Mucosa of gallbladder (tissue), 1 donor: ENCODE measurements around the gene HES5. TPM values are rescaled to one million over a fixed set of nuclear protein-coding genes. Genes with fewer than 3 reads are reported as not detected.

Source experiments
- DNase-seq: peaks from one replicate; pipeline ENCODE4 v3.0.0-alpha.2; 2020; ENCODE audit warnings: low spot score
- total RNA-seq: library from RNA; stranded (reverse); gene quantifications from one replicate; pipeline ENCODE4 v1.2.1, GENCODE V29; 2021
- donor health status: DM: no; HTN: no; CAD: no.

Gene HES5
- total RNA-seq, 1 donor from 2014 or later = 0.20 TPM

DNA sequence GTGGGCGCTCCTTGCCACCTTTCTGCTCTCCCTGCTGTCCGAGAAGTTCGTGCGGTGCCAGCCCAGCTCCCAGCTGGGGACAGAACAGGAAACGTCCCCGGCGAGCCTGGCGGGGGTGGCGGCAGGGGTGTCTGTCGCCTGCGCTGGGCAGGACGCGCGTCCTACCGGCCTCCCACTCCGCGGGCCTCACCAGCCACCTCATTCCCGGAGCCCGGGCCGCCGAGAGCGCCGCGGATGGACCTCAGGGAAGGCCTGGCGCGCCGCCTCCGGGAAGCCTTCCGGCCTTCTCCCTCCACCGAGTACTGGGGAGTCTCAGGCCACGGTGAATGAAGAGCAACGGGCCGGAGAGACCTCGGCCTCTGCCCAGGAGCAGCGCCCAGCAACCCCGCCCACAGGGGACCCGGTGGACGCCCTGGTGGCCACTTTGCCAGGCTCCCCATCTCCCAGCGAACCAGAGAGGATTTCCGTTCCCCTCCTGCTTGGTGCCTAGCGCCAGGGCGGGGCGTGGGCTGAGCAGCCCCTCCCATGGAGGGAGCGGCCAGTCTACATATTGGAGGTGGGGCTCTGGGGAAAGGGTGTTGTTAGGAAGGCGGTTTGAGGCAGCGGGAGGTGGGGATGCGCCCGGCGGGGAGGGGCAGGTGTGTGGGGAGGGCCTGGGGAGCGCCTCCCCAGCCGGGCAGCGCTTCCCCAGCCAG lies 16.6 kb upstream of the HES5 start:
- peak; percentile 90 for DNase-seq

DNA sequence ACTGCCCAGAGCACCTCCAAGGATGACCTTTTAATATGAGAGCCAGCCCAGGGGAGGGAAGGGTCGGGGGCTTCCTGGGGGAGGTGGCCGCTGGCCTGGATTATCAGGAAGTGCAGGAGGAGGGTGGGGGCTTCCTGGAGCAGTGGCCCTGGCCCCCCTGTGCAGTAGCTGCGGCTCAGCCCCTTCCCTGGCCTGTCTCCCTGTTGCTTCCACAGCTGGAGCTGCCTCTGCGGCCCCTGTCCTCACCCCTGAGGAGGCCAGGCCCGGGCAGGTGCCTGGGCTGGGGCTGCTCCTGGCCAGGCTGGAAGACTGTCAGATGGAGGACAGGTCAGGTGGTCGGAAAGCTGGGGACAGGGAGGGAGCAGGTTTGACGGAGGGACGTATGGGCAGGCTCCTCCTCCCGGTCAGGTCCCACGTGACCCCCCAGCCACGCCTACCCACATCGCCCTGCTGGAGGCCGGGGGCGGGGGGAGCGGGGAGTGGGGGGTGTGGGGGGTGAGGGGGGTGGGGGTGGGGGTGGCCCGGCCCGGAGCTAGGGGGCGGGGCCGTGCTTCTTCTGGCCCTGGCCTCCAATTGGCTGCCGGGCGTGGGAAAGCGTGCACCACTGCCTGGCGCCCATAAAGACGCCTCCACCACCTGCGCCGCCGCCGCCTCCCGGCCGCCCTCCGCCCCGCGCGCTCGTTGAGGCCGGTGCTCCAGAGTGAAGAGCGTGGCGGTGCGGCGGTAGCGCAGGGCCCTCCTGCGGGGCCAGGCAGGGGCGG lies 15.9 kb upstream of the HES5 start:
- peak; percentile 92 for DNase-seq

DNA sequence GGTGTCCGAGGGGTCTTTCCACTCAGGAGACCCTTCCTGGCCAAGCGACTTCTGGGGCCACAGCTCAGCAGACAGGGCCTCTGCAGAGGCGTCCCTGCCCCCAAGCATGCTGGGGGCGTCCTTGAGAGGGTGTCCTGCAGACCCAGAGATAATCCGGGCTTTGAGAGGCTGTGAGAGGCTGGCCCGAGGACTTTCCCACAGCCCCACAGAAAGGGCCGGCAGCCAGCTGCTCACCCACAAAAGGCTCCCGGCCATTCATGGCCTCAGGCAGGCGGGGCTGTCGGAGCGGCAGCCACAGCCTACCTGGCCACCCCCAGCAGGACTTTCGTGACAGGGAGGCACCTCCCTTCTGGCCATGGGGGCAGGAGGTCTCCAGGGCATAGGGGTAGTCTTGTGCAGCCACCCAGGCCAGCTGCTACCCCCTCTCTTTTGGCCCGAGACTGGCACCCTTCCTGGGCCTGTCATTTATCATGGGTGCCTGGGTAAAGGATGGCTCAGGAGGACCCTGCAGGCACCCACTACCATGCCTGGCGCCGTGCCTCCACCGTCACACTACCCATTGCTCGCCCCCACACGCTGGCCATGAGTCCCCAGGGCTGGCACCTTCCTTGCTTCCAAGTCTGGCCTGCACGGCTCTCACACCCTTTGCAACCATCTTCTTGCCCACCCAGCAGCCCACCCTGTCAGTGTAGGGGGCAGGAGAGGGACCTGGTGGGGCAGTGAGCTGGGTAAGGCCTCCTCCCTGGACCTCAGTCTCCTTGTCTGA lies 15.0 kb upstream of the HES5 start:
- no peak for DNase-seq

DNA sequence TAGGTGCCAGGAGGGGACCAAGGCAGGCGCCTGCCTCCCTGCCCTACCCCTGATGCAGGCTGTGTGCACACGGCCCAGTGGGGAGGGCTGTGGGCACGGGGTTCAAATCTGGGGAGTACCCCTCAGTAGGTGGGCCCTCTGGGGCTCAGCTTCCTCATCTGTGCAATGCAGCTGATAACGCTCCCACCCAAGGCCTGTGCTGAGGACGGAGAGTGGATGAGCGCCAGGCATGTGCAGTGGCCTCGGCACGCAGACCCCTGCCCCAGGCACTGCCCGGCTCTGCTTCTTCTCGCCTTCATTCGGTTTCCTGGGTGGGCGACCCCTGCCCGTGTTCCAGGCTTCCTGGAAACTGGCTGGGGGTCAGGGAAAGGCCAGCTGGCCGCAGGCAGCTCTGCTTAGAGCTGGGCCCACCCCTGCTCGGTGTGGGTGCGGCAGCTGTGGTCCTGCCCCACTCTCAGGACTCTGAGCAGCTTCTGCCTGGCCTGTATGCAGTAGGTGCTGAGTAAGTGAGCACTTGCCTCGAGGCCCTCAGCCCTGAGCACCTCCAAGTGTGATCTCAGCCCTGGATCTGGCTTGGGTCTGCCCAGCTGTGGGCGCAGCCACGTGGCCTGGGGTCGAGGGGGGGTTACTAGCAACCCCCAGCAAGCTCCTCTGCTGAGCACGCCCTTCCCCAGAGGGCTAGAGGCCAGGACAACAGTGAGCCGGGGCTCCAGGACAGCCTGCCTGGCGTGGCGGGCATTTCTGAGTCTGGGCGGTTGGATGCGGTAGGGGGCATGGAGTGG lies 14.2 kb upstream of the HES5 start:
- DNase-seq = no peak

DNA sequence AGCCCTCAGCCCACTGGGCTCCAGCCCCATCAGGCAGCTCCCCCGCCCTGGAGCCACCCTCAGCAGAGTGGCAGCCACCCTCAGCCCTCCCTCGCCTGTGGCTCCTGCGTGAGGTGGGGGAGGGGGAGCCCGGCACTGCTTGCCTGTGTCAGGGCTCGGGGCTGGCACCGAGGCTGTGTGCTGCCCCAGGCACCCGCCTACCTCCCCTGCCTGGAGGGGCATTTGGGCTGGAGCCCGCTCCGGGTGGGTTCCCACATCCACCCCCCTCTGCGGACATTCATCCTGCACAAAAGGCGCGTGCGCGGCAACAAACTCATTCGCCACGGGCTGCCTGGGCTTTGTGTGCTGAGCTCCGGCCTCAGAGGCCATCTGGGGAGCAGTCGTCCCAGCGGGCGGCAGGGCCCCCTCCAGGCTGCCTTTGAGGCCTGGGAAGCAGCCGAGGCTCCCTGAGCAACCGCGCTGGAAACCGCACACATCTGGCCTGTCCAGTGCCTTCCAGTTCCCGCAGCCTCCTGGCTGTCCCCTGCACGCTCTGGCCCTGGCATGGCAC lies 13.6 kb upstream of the HES5 start:
- DNase-seq = no peak

DNA sequence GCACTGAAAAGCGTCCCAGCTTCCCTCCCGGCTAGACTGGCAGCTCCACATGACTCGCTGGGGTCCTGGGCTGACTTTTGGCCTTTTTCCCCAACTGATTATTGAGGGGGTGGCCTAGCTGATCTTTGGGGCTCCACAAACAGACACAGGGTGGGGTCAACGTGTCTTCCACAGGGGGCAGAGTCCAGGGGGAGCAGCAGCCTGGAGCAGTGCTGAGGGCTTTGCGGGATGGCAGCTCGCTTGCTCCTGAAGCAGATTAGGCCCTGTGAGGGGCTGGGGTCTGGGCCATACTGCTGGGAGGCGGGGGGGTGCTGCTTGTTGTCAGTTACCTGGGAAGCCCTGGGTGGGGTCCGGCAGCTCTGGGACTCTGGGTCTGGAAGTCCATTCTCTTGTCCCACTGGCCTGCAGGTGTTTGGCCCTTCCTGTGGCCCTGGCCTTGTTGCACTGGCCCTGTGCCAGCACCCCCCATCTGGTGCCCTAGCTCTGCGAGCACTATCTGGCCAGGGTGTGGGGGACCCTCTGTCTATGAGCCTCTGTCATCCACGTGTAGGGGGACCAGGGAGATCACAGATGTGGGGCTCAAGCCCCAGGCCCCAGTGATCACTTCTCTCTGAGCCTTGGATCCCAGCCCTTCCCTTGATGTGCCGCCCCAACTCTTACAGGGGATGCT lies 12.3 kb upstream of the HES5 start:
- no peak for DNase-seq

DNA sequence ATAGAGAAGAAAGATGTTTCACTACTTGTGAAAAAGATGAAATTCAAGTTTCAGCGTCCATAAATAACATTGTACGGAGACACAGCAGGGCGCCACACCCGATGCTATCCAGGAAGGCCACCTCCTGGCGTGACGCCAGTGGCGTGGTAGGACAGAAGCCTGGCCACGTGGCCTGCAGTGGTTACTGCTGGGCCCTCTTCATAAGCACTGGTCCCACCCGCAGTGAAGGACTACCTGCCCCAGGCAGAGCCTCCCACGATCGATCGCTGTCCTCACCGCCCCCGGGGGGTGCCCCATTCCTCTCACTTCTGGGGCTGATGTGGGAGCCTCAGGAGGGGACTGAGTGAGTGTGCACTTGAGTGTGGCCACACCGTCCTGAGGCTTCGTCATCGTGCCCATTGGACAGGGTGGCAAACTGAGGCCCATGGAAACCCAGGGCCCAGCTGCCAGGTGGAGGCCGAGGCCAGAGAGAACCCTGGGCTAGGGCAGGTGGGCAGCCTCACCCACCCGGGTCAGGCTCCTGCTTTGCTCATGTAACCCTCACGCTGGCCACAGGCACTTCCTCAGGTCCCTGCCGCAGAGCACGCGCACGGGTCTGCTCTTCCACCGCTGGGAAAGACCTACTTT lies 11.7 kb upstream of the HES5 start:
- DNase-seq = peak; percentile 77

DNA sequence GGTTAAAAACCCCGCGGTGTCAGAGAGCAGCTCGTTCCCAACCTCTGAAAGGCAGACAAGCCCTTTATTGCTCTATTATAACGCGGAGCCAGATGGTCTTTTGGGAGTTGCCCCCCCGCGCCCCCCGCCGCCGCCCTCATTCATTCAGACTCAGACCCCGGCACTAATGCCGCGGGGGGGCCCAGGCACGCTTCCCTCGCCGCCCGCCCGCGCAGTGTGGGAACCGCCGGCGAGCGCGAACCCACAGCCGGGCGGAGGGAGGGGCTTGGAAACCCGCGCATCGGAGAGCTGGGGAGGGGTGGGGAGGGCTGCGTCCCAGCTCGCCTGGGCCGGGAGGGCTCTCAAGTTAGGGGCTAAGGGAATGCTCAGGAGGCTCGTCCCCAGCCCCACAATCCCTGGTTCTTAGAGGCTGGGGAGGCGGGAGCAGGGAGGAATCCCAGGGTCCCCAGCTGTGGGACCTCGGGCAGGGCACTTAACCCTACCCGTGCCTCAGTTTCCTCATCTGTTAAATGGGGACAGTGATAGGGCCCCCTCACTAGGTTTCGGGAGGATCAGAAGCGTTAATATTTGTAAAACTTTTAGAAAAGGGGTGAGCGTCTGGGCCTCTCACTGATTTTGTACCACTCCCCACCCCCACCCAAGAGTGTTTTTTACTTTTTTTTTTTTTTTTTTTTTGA lies 10.9 kb upstream of the HES5 start:
- no peak for DNase-seq

DNA sequence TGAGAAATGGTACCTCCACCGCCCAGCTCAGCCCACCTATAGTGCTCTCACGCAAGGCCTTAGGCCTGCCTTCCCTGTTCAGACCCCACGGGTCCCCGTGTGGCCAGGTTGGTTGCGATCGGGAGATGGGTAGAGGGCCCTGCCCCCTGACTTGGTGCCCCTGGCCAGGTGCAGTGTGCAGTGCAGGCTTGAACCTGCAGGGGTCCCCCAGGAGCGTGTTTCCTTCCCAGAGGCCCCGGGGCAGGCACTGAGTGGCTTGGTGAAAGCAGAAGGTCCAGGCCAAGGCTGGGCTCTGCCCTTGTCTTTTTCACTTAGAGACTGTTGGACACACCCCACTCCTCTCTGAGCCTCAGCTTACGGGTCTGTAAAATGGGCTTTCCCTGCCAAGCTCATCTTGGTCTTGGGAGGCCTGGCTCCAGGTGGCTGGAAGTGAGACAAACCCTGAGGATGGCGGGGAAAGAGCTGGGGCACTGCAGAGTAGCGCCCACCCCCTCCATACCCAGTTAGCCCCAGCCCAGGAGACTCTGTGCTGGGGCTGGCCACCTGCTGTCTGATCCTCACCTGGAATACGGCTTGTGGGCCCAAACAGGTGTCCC lies 9.3 kb upstream of the HES5 start:
- no peak for DNase-seq

DNA sequence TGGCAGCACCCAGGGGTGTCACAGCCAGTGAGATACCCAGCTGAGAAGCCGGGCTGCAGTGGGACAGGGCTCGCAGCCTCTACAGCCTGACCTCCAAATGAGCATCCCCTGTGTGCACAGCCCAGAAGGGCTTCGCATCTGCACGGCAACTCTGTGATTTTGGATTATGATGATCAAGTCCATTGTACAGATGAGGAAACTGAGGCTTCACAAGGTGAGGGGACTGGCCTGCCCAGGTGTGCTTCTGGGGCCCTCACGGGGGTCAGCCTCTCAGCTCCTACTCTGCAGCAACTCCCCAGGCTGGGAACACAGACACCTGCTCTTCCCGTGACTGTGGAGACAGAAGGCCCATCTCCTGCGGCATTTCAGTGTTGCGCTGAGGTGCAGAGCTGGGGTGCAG lies 8.8 kb upstream of the HES5 start:
- no peak for DNase-seq

DNA sequence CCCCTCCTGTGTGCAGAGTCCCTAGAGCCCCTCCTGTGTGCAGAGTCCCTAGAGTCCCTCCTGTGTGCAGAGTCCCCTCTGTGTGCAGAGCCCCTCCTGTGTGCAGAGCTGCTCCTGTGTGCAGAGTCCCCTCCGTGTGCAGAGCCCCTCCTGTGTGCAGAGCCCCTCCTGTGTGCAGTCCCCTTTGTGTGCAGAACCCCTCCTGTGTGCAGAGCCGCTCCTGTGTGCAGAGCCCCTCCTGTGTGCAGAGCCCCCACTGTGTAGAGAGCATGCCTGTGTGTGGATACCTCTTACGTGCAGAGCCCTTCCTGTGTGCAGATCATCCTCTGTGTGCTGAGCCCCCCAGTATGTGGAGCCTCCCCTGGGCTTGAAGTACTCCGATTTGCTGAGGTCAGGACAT lies 8.3 kb upstream of the HES5 start:
- no peak for DNase-seq

DNA sequence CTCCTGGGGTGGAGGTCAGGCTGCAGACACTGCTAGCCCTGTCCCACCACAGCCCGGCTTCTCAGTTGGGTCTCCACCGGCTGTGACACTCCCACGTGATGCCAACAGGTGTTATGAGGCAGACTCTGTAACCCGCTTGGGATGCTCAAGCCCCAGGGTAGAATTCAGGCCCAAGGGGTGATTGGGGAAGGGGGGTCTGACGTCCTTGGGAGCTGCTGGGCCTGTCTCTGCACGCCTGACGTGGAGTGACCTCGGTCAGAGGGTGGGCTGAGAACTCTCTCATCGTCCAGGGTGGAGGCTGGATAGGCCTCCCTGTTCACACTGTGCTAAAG lies 7.7 kb upstream of the HES5 start:
- no peak for DNase-seq

DNA sequence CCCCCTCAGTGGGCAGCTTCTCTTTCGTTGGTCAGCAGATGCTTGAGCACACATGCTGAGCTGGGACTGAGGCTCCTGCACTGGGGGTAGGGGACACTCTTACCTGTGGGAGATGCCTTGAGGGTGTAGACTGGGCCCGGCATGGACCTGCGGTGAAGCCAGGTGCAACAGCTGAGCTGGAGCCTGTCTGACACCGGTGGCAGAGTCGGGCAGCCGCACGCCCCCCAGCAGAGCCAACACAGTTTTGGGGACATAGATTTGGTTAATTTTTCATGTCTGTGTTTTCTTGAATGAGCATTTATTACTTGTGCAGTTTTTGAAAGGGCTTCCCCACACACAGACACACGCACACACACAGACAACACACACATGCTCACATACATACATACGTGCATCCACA lies 5.9 kb upstream of the HES5 start:
- no peak for DNase-seq

DNA sequence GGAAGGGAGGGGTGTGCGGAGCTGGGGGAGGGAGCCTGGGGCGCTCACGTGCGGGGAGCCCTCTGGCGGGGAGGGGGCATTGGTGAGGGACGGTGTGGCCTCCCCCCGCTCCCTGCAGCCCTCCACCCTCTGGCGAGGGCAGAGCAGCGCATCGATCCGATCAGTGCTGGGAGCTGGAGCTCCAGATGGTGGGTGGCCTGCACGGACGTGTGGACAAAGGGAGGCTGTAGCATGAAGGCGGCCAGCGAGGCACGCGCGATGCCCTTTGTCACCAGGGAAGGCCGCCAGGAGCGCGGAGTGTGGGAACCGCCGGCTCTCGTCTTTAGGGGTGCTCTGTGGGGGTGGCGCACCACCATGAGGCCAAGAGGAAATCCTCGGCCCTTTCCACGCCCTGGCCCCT lies 5.4 kb upstream of the HES5 start:
- no peak for DNase-seq

DNA sequence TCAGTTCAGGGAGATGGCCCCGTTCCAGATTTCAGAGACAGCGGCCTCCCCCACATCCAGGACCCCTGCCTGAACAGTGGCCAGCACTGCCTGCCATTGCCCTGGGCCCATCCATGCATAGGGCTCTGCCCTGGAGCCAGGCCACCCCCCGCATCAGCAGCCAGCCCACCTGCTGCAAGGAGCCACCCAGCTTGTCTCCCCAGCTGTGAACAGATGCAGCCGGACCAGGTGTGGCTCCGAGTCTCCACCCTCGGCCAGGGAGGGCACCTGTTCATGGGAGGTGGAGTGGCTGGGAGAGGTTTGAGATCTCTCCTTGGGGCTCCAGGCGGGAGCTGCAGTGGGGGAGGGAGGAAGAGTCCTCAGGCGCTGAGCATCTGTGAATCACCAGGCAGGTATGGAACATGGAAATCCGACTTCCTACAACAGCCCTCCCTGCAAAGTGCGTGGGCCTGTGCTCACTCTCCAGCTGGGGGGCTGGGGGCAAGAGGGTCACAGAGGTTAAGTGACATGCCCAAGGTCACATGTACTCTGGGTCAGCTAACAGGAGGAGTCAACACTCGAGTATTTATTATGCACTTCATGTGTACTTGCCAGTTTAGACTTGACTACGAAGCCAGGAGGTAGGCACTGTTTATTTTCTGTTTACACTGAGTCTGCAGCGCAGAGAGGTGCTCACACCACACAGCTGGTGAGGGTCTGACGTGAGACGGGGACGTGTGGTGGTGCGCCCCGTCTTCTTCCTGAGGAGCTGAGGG lies 4.8 kb upstream of the HES5 start:
- no peak for DNase-seq

DNA sequence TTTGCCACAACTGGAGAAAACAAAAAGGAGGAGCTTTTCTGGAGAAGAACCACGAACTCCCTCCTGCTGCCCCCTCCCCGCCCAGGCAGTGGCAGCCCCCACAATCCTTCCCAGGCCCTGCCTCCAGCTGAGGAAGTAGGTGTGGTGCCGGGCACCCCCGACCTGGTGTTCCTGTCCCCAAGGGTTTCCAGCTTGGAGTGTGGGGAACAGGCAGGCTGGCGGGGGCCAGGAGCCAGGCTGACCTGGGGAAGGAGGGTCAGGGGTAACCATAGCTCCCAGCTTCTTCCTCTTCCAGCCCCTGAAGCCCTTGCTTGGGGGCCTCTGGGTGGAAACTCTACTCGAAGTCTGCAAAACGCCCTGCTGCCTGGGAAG lies 4.2 kb upstream of the HES5 start:
- no peak for DNase-seq

DNA sequence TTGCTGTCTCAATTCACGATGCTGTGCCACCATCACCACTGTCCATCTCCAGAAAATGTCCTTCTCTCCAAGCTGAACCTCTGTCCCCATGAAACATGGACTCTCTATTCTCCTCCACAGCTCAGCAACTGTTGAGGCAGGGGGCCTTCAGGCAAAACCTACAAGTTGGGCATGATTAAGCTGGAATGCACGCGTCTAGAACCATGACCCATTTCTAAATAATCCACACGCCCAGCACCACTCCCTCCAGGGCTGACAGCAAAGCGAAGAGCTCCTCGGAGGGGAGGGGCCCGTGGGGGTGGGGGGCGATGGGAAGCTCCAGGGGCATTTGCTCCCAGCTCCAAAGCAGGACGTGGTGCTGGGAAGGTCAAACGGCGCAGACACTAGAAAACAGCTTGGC lies 3.3 kb upstream of the HES5 start:
- DNase-seq = no peak

DNA sequence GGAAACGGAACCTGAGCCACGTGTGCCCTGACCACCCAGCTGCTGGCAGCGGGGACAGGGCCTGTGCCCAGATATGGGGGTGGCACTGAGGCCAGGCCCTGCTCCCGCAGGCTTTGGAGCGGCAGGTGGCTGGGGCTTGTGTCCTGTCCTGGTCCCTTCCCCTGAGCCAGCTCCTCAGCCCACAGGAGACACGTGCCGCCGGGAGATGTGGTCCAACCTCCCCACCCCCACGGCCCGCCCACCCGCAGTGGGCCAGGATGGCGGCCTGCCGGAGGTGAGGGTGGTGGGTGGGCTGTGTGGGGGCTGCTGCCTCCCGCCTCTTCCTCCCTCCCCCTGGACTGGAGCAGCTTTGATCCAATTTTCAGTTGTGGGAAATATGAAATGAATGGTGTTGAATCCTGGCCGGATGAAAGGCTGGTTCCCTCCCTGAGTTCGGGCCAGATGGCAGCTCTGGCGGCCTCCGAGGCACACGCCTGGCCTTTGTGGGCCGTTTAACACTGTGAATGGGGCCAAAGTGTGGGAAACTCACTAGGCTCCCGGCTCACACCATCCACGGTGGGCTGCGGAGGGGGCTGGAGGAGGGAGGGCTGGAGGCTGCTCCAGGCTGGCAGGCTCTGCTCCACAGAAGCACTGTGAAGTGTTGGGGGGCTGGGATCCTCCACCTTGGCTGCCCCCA lies 2.6 kb upstream of the HES5 start:
- DNase-seq = no peak
